Left lung (tissue), 10 donors: ENCODE data around the gene RAB17. TPM values are rescaled to one million over a fixed set of nuclear protein-coding genes. Genes with fewer than 3 reads are reported as not detected.

ENCODE experiments used
- ATAC-seq: fragments of 200-7000 bp; cut with Tn5 transposase; one replicate; pipeline ENCODE4 v1.9.1; 2020; ENCODE audit warnings: moderate library complexity
- DNase-seq, 4 donors: peaks; one replicate each; pipeline ENCODE4 v3.0.0-alpha.2; 2013 to 2020
- H3K27ac ChIP-seq, 2 donors: fragments of 200-600 bp; sonication (generic) in 1 of 2; one replicate each; pipeline versions ENCODE4 v1.5.0 to v1.8.0; 2020 to 2021
- H3K27me3 ChIP-seq, 2 donors: fragments of 200-600 bp; sonication (generic) in 1 of 2; one replicate each; pipeline versions ENCODE4 v1.5.0 to v1.8.0; 2020 to 2021
- H3K36me3 ChIP-seq, 2 donors: fragments of 200-600 bp; sonication (generic) in 1 of 2; one replicate each; pipeline versions ENCODE4 v1.5.0 to v1.8.0; 2020 to 2021
- H3K4me1 ChIP-seq, 2 donors: fragments of 200-600 bp; one replicate each; pipeline ENCODE4 v1.8.0; 2021
- H3K4me3 ChIP-seq, 2 donors: fragments of 200-600 bp; sonication (generic) in 1 of 2; one replicate each; pipeline versions ENCODE4 v1.5.0 to v1.8.0; 2020 to 2021; ENCODE audit warnings: mild to moderate bottlenecking in 1 of 2
- H3K9me3 ChIP-seq, 2 donors: fragments of 200-600 bp; sonication (generic) in 1 of 2; one replicate each; pipeline versions ENCODE4 v1.5.0 to v1.8.0; 2020 to 2021
- CTCF ChIP-seq, 2 donors: fragments of 200-600 bp; sonication (generic) in 1 of 2; IDR thresholded peaks; one replicate each; pipeline versions ENCODE4 v1.5.0 to v1.8.0; 2021; ENCODE audit warnings: antibody characterized with exemption in 2 of 2
- intact Hi-C, 2 donors: fragments of 100-400 bp; cut with DNase I; formaldehyde crosslinking; loops; one replicate each; pipeline versions ENCODE4 v1.11.2 to v1.14.2; 2022
- polyA plus RNA-seq, 6 donors: library from polyadenylated mRNA; unstranded; fragments of 120-200 nt; gene quantifications; one replicate each; pipeline ENCODE4 v1.2.1, GENCODE V29; 2013; ENCODE audit not compliant: insufficient read length in 6 of 6
- total RNA-seq, 2 donors: library from RNA; stranded (reverse); fragmentation: NEBNext Ultra II Directional; extraction: Animal tissue kit (Norgen Biotek cat#: 25700); gene quantifications; one replicate each; pipeline ENCODE4 v1.2.1, GENCODE V29; 2021
- donor health status: DM: no; HTN: yes; CAD: no.
- donor health status: DM: no; HTN: no; CAD: no.

RAB17 gene
- total and polyA plus RNA-seq, 8 donors: 12.1 to 37.9 (median 18.7) TPM

- no peak for TF ChIP-seq CTCF (IDR thresholded peaks at IDR 0.05)
- Histone ChIP-seq H3K27me3 (no peaks in the 10 kb centered on the region), H3K27ac (no peak overlapping the region), H3K4me1 (peaks cover 0 to 5% of the 10 kb centered on the region in 2 donors), H3K4me3 (no peak overlapping the region), H3K36me3 (peaks cover 0 to 38% of the 10 kb centered on the region in 2 donors), H3K9me3 (no peaks in the 10 kb centered on the region)
- ATAC-seq: no peak
- DNase-seq: no peak
- intact Hi-C loops: no loop called here
Observed at GRCh38 chr2:237535385-237536082, 55.0 kb downstream of the RAB17 start.

- no peak for DNase-seq
- no peak for ATAC-seq
- Histone ChIP-seq H3K4me1 (no peaks in the 10 kb centered on the region), H3K27ac (no peak overlapping the region), H3K4me3 (no peak overlapping the region), H3K36me3 (peaks cover 0 to 31% of the 10 kb centered on the region in 2 donors), H3K9me3 (no peaks in the 10 kb centered on the region), H3K27me3 (no peaks in the 10 kb centered on the region)
- no peak for TF ChIP-seq CTCF (IDR thresholded peaks at IDR 0.05)
- intact Hi-C loops: no loop called here
Observed at GRCh38 chr2:237534380-237534779, 56.2 kb downstream of the RAB17 start.

GRCh38 chr2:237533668-237534161, 56.8 kb downstream of the RAB17 start:
- TF ChIP-seq CTCF (IDR thresholded peaks at IDR 0.05): no peak
- Histone ChIP-seq H3K27ac (no peak overlapping the region), H3K4me3 (no peak overlapping the region), H3K36me3 (peaks cover 0 to 32% of the 10 kb centered on the region in 2 donors), H3K27me3 (no peaks in the 10 kb centered on the region), H3K4me1 (no peaks in the 10 kb centered on the region), H3K9me3 (no peaks in the 10 kb centered on the region)
- ATAC-seq (no peak), DNase-seq (no peak)
- intact Hi-C loops: no loop called here

- intact Hi-C loops: no loop called here
Observed at GRCh38 chr2:237532160-237532559, 58.4 kb downstream of the RAB17 start.

More at GRCh38 chr2:237532160-237532559, 58.4 kb downstream of the RAB17 start:
- Histone ChIP-seq H3K27me3 (no peaks in the 10 kb centered on the region), H3K27ac (no peak overlapping the region), H3K4me3 (no peak overlapping the region), H3K9me3 (no peaks in the 10 kb centered on the region), H3K4me1 (no peaks in the 10 kb centered on the region), H3K36me3 (peaks cover 0 to 31% of the 10 kb centered on the region in 2 donors)
- DNase-seq: no peak
- TF ChIP-seq CTCF (IDR thresholded peaks at IDR 0.05): no peak
- ATAC-seq: no peak
